WTC11 (cell line): ENCODE data around the gene TUBGCP4. TPM values are rescaled to one million over a fixed set of nuclear protein-coding genes. Genes with fewer than 3 reads are reported as not detected.

Source experiments
- ATAC-seq: fragments of 200-7000 bp; cut with Tn5 transposase; 2 replicates; pipeline ENCODE4 v1.10.0; 2021; ENCODE audit warnings: mild to moderate bottlenecking, moderate library complexity
- CTCF ChIA-PET: fragments of 300-600 bp; sonication (Branson Sonifier 250); formaldehyde crosslinking; loops from one replicate; lab custom pipeline; 2021; ENCODE audit warnings: antibody characterized with exemption; lab: Charles Lee
- POLR2A ChIA-PET: fragments of 350-600 bp; sonication (Branson Sonifier 250); formaldehyde crosslinking; loops from one replicate; lab custom pipeline; 2021; ENCODE audit warnings: antibody characterized with exemption; lab: Charles Lee
- DNase-seq: peaks from one replicate; pipeline ENCODE4 v3.0.0; 2021; ENCODE audit warnings: low spot score
- H3K27ac Mint-ChIP-seq: 2 replicates; pipeline ENCODE4 v1.8.0; 2021; ENCODE audit warnings: mixed read lengths
- H3K27me3 Mint-ChIP-seq: 2 replicates; pipeline ENCODE4 v1.8.0; 2021; ENCODE audit warnings: low read depth, mild to moderate bottlenecking, moderate library complexity, mixed read lengths
- H3K36me3 Mint-ChIP-seq: 2 replicates; pipeline ENCODE4 v1.8.0; 2021; ENCODE audit warnings: mixed read lengths
- H3K4me1 Mint-ChIP-seq: 2 replicates; pipeline ENCODE4 v1.8.0; 2022; ENCODE audit warnings: mixed read lengths
- H3K4me3 Mint-ChIP-seq: 2 replicates; pipeline ENCODE4 v1.8.0; 2021; ENCODE audit warnings: mild to moderate bottlenecking, moderate library complexity, mixed read lengths
- H3K9me3 Mint-ChIP-seq: 2 replicates; pipeline ENCODE4 v1.8.0; 2021; ENCODE audit warnings: mixed read lengths
- CBFB ChIP-seq: sonication (generic); formaldehyde crosslinking; IDR thresholded peaks from 2 replicates; pipeline ENCODE4 v1.8.1; 2022; ENCODE audit warnings: mild to moderate bottlenecking, low read depth, missing genetic modification reagents
- CREM ChIP-seq: sonication (generic); formaldehyde crosslinking; IDR thresholded peaks from 2 replicates; pipeline ENCODE4 v1.8.1; 2022; ENCODE audit warnings: mild to moderate bottlenecking, missing genetic modification reagents, moderate library complexity
- GTF2I ChIP-seq: fragments of 250-450 bp; sonication (Bioruptor Pico); conservative IDR thresholded peaks from 2 replicates; pipeline ENCODE4 v1.4.0; 2021; ENCODE audit warnings: mild to moderate bottlenecking
- JUN ChIP-seq: sonication (generic); formaldehyde crosslinking; IDR thresholded peaks from 2 replicates; pipeline ENCODE4 v1.8.0; 2023; ENCODE audit warnings: mild to moderate bottlenecking, missing genetic modification reagents
- NFATC4 ChIP-seq: fragments of 250-450 bp; sonication (Bioruptor Pico); IDR thresholded peaks from 2 replicates; pipeline ENCODE4 v1.9.0; 2021; ENCODE audit warnings: mild to moderate bottlenecking
- NR2C2 ChIP-seq: sonication (generic); formaldehyde crosslinking; IDR thresholded peaks from 2 replicates; pipeline ENCODE4 v1.8.0; 2022; ENCODE audit warnings: mild to moderate bottlenecking, missing genetic modification reagents
- OVOL2 ChIP-seq: fragments of 250-450 bp; sonication (Bioruptor Pico); IDR thresholded peaks from 2 replicates; pipeline ENCODE4 v1.9.0; 2021; ENCODE audit warnings: mild to moderate bottlenecking, borderline replicate concordance
- PRRX2 ChIP-seq: fragments of 250-450 bp; sonication (Bioruptor Pico); IDR thresholded peaks from 2 replicates; pipeline ENCODE4 v1.8.0; 2021; ENCODE audit warnings: mild to moderate bottlenecking
- RELA ChIP-seq: sonication (generic); formaldehyde crosslinking; IDR thresholded peaks from 2 replicates; pipeline ENCODE4 v1.8.1; 2022; ENCODE audit warnings: missing genetic modification reagents, mild to moderate bottlenecking, borderline replicate concordance
- TCF7 ChIP-seq: sonication (generic); formaldehyde crosslinking; IDR thresholded peaks from 2 replicates; pipeline ENCODE4 v1.8.0; 2022; ENCODE audit warnings: mild to moderate bottlenecking, low read depth, missing genetic modification reagents, moderate library complexity
- ZBTB21 ChIP-seq: sonication (generic); formaldehyde crosslinking; IDR thresholded peaks from 2 replicates; pipeline ENCODE4 v1.8.1; 2023; ENCODE audit warnings: mild to moderate bottlenecking, missing genetic modification reagents, borderline replicate concordance
- ZNF121 ChIP-seq: sonication (generic); formaldehyde crosslinking; IDR thresholded peaks from 2 replicates; pipeline ENCODE4 v1.8.0; 2023; ENCODE audit warnings: missing genetic modification reagents
- ZNF532 ChIP-seq: fragments of 250-450 bp; sonication (Bioruptor Pico); IDR thresholded peaks from 2 replicates; pipeline ENCODE4 v1.9.0; 2021; ENCODE audit warnings: mild to moderate bottlenecking, borderline replicate concordance
- total RNA-seq: library from RNA; stranded (reverse); gene quantifications from 3 replicates; pipeline ENCODE4 v1.2.3, GENCODE V29; 2021
- TF ChIP-seq, protein P1 (sequence below): fragments of 250-450 bp; sonication (Bioruptor Pico); IDR thresholded peaks from 2 replicates; pipeline ENCODE4 v1.9.0; 2021; ENCODE audit warnings: mild to moderate bottlenecking
- TF ChIP-seq, protein P2 (sequence below): sonication (generic); formaldehyde crosslinking; IDR thresholded peaks from 2 replicates; pipeline ENCODE4 v1.8.1; 2023; ENCODE audit warnings: mild to moderate bottlenecking, missing genetic modification reagents, moderate library complexity
- TF ChIP-seq, protein P3 (sequence below): sonication (generic); formaldehyde crosslinking; IDR thresholded peaks from 2 replicates; pipeline ENCODE4 v1.8.1; 2022; ENCODE audit warnings: low read depth, missing genetic modification reagents, borderline replicate concordance
- TF ChIP-seq, protein P4 (sequence below): fragments of 250-450 bp; sonication (Bioruptor Pico); conservative IDR thresholded peaks from 2 replicates; pipeline ENCODE4 v1.9.0; 2021; ENCODE audit warnings: mild to moderate bottlenecking

TUBGCP4 gene
- total RNA-seq, 1 experiment from 2014 or later, result 22.5 TPM

GRCh38 chr15:43408789-43409188 is 37.9 kb downstream of the TUBGCP4 start (continued):
- TF ChIP-seq ZNF532 (CRISPR knock-in tag) (no peak), PRRX2 (no peak), NFATC4 (CRISPR knock-in tag) (no peak), ZNF121 (CRISPR knock-in tag) (no peak), GTF2I (CRISPR knock-in tag) (no peak)
- TF ChIP-seq, protein P1, sequence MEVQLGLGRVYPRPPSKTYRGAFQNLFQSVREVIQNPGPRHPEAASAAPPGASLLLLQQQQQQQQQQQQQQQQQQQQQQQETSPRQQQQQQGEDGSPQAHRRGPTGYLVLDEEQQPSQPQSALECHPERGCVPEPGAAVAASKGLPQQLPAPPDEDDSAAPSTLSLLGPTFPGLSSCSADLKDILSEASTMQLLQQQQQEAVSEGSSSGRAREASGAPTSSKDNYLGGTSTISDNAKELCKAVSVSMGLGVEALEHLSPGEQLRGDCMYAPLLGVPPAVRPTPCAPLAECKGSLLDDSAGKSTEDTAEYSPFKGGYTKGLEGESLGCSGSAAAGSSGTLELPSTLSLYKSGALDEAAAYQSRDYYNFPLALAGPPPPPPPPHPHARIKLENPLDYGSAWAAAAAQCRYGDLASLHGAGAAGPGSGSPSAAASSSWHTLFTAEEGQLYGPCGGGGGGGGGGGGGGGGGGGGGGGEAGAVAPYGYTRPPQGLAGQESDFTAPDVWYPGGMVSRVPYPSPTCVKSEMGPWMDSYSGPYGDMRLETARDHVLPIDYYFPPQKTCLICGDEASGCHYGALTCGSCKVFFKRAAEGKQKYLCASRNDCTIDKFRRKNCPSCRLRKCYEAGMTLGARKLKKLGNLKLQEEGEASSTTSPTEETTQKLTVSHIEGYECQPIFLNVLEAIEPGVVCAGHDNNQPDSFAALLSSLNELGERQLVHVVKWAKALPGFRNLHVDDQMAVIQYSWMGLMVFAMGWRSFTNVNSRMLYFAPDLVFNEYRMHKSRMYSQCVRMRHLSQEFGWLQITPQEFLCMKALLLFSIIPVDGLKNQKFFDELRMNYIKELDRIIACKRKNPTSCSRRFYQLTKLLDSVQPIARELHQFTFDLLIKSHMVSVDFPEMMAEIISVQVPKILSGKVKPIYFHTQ (CRISPR knock-in tag), result no peak

DNA sequence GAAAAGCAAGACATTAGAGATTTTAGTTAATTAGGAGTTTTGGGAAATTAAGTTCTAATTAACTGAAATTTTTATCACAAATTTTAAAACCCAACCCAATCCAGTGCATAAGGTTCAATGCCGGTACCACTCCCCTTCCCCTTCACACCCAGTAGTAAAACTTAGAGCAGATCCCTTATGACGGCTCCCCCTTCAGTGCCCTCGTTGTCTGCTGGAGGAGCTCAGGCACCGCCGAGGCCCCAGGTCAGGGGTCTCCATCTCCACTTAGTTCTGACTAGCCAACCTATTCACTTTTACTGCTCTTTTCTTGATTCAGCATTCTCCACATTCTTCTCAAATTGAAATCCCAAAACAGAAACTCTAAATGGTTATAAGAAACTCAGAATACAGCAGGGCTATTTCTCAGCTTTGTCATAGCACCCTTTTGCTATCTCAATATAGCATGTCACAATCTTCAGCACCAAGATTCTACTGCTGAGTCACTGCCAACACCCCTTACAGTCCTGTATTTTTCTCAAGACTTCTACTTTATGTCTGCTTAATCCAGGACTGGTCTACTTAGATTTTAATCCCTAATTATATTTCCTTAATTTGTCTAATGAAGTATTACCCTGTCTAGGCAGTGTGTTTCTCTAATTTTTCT is 39.8 kb downstream of the TUBGCP4 start:
- POLR2A ChIA-PET, result no interaction called here
- Mint-ChIP-seq H3K4me3 (no peak overlapping the region), H3K9me3 (no peaks in the 10 kb centered on the region)
- CTCF ChIA-PET, result interaction anchor here (0.9 to 1.6 kb wide), 2 partner anchors 83 to 104 kb away, joined by 3 to 5 read pairs; partner anchors contain the start of gene TP53BP1
- DNase-seq, result no peak
- peak; percentile 32; the same call in 1 of the 2 replicates for ATAC-seq
- TF ChIP-seq, protein P2, sequence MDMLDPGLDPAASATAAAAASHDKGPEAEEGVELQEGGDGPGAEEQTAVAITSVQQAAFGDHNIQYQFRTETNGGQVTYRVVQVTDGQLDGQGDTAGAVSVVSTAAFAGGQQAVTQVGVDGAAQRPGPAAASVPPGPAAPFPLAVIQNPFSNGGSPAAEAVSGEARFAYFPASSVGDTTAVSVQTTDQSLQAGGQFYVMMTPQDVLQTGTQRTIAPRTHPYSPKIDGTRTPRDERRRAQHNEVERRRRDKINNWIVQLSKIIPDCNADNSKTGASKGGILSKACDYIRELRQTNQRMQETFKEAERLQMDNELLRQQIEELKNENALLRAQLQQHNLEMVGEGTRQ (CRISPR knock-in tag), result no peak
- TF ChIP-seq TCF7 (CRISPR knock-in tag), result no peak
- TF ChIP-seq OVOL2 (CRISPR knock-in tag), result no peak
- TF ChIP-seq ZNF532 (CRISPR knock-in tag), result no peak
- TF ChIP-seq CBFB (CRISPR knock-in tag), result no peak
- TF ChIP-seq, protein P3, sequence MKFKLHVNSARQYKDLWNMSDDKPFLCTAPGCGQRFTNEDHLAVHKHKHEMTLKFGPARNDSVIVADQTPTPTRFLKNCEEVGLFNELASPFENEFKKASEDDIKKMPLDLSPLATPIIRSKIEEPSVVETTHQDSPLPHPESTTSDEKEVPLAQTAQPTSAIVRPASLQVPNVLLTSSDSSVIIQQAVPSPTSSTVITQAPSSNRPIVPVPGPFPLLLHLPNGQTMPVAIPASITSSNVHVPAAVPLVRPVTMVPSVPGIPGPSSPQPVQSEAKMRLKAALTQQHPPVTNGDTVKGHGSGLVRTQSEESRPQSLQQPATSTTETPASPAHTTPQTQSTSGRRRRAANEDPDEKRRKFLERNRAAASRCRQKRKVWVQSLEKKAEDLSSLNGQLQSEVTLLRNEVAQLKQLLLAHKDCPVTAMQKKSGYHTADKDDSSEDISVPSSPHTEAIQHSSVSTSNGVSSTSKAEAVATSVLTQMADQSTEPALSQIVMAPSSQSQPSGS (CRISPR knock-in tag), result no peak
- no peak for TF ChIP-seq ZBTB21 (CRISPR knock-in tag)
- no peak for TF ChIP-seq RELA (CRISPR knock-in tag)
- no peak for TF ChIP-seq CREM (CRISPR knock-in tag)
- no peak for TF ChIP-seq JUN
- TF ChIP-seq, protein P4, sequence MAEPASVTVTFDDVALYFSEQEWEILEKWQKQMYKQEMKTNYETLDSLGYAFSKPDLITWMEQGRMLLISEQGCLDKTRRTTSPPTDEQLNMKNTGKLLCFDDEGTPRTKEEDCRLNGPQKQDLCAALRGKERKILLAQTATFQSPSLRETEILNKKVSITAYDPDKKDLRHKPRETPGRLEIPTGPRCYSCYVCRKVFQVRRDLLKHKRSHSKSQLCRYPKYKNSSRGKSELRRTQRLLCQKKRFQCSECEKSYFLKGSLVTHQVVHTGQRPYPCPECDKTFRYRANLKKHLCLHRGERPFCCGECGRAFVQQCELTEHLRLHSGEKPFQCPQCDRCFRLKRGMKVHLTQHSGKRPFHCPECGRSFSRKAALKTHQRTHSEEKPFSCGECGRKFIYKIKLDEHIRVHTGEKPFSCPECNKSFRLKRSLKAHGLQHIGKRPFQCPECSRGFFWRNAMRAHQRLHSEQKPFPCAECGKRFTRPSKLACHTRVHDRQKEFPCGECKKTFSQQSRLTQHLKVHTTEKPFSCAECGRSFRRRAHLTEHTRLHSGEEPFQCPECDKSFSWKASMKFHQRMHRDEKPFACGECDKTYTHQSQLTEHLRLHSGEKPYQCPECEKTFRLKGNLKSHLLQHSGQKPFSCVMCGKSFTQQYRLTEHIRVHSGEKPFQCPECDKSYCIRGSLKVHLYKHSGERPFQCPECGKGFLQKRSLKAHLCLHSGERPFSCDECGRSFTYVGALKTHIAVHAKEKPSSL (CRISPR knock-in tag), result no peak
- TF ChIP-seq NR2C2, result no peak
- TF ChIP-seq, all 79 proteins: peak for 0
- Mint-ChIP-seq H3K27ac (peak overlapping the region; percentile 28; the same call in 1 of the 2 replicates), H3K36me3 (peaks cover 80% of the 10 kb centered on the region), H3K27me3 (no peaks in the 10 kb centered on the region), H3K4me1 (no peaks in the 10 kb centered on the region)
